ENCODE measurements around the gene PLCB1.
"Not testable (repeated sequence)": the region's sequence is repeated elsewhere in the genome, so short reads cannot be mapped to it uniquely, and the experiment has no call there.

Gene PLCB1

GRCh38 chr20:8545212-8545611, 413.1 kb downstream of the PLCB1 start:
- peak; percentile 54 for DNase-seq (ENCODE audit: low read depth)

- DNase-seq (ENCODE audit: low read depth): no peak
These were observed 415.1 kb downstream of the PLCB1 start for GRCh38 chr20:8547035-8547650.

GRCh38 chr20:8547968-8548588, 416.0 kb downstream of the PLCB1 start:
- DNase-seq (ENCODE audit: low read depth): no peak

GRCh38 chr20:8549192-8549591, 417.1 kb downstream of the PLCB1 start:
- no peak for DNase-seq (ENCODE audit: low read depth)

- peak; percentile 57 for DNase-seq (ENCODE audit: low read depth)
These were observed 425.6 kb downstream of the PLCB1 start for GRCh38 chr20:8557711-8558110.

- DNase-seq (ENCODE audit: low read depth): no peak
These were observed 430.3 kb downstream of the PLCB1 start for GRCh38 chr20:8562356-8562755.

- peak; percentile 57 for DNase-seq (ENCODE audit: low read depth)
These were observed 436.0 kb downstream of the PLCB1 start for GRCh38 chr20:8568075-8568474.

- no peak for DNase-seq (ENCODE audit: low read depth)
These were observed 437.7 kb downstream of the PLCB1 start for GRCh38 chr20:8569766-8570165.

- DNase-seq (ENCODE audit: low read depth): no peak
These were observed 439.5 kb downstream of the PLCB1 start for GRCh38 chr20:8571611-8572010.

- no peak for DNase-seq (ENCODE audit: low read depth)
These were observed 441.6 kb downstream of the PLCB1 start for GRCh38 chr20:8573686-8574085.

- DNase-seq (ENCODE audit: low read depth): no peak
These were observed 443.0 kb downstream of the PLCB1 start for GRCh38 chr20:8575114-8575513.

- DNase-seq (ENCODE audit: low read depth): no peak
These were observed 446.2 kb downstream of the PLCB1 start for GRCh38 chr20:8578161-8578865.

GRCh38 chr20:8579035-8579434, 447.0 kb downstream of the PLCB1 start:
- no peak for DNase-seq (ENCODE audit: low read depth)

GRCh38 chr20:8581446-8582183, 449.5 kb downstream of the PLCB1 start:
- no peak for DNase-seq (ENCODE audit: low read depth)

GRCh38 chr20:8583012-8583565, 451.0 kb downstream of the PLCB1 start:
- no peak for DNase-seq (ENCODE audit: low read depth)

GRCh38 chr20:8583566-8584043, 451.5 kb downstream of the PLCB1 start:
- no peak for DNase-seq (ENCODE audit: low read depth)

- no peak for DNase-seq (ENCODE audit: low read depth)
These were observed 455.2 kb downstream of the PLCB1 start for GRCh38 chr20:8587251-8587650.

GRCh38 chr20:8587810-8588209, 455.7 kb downstream of the PLCB1 start:
- DNase-seq (ENCODE audit: low read depth): no peak

GRCh38 chr20:8589956-8590355, 457.9 kb downstream of the PLCB1 start:
- DNase-seq (ENCODE audit: low read depth): no peak

GRCh38 chr20:8600910-8601541, 469.0 kb downstream of the PLCB1 start:
- DNase-seq (ENCODE audit: low read depth): not testable (repeated sequence)

GRCh38 chr20:8601542-8601912, 469.5 kb downstream of the PLCB1 start:
- no peak for DNase-seq (ENCODE audit: low read depth)

All from stromal cell of bone marrow (primary cell).